ENCODE results near the gene RTN4IP1. TPM values are rescaled to one million over a fixed set of nuclear protein-coding genes. Genes with fewer than 3 reads are reported as not detected.

The RTN4IP1 gene
- polyA plus RNA-seq, 1 donor from 2014 or later: 8.5 TPM

GRCh38 chr6:106618324-106618723 lies 11.0 kb downstream of the RTN4IP1 start:
- H4K20me1 ChIP-seq (ENCODE audit: insufficient read depth): no peaks in the 10 kb centered on the region
- no peak overlapping the region for H3K4me2 ChIP-seq (ENCODE audit: low read length)
- no peaks in the 10 kb centered on the region for H3K9me2 ChIP-seq (ENCODE audit: insufficient read depth, low read length)
- no peak overlapping the region for H3K4me3 ChIP-seq (ENCODE audit: low read length)
- no peaks in the 10 kb centered on the region for H3K79me2 ChIP-seq (replicated peaks; ENCODE audit: insufficient read depth, low read length)
- no peak overlapping the region for H3K27ac ChIP-seq (ENCODE audit: low read length)
- no peaks in the 10 kb centered on the region for H3K36me3 ChIP-seq (ENCODE audit: insufficient read depth, low read length)
- no peak for TF ChIP-seq EZH2 (IDR thresholded peaks at IDR 0.05; ENCODE audit: borderline replicate concordance, insufficient read depth, low read length, poor library complexity, severe bottlenecking)
- TF ChIP-seq CTCF (IDR thresholded peaks at IDR 0.05; ENCODE audit: poor library complexity, severe bottlenecking): no peak
- no peak for TF ChIP-seq POLR2AphosphoS5 (IDR thresholded peaks at IDR 0.05)
- TF ChIP-seq MXI1 (conservative IDR thresholded peaks at IDR 0.05; ENCODE audit: poor library complexity, severe bottlenecking): no peak
- no peak for TF ChIP-seq SMC3 (conservative IDR thresholded peaks at IDR 0.05; ENCODE audit: poor library complexity)
- TF ChIP-seq TAF1 (IDR thresholded peaks at IDR 0.05; ENCODE audit: low read depth): no peak
- TF ChIP-seq REST (IDR thresholded peaks at IDR 0.05; ENCODE audit: borderline replicate concordance): no peak
- TF ChIP-seq RAD21 (conservative IDR thresholded peaks at IDR 0.05): no peak
- no peak for TF ChIP-seq EP300 (conservative IDR thresholded peaks at IDR 0.05; ENCODE audit: poor library complexity, severe bottlenecking)
- H2AFZ ChIP-seq (ENCODE audit: low read depth, low read length): no peak overlapping the region
- H3K9me3 ChIP-seq (ENCODE audit: low read length): no peaks in the 10 kb centered on the region
- H3K9ac ChIP-seq (ENCODE audit: low read length): no peak overlapping the region
- H3F3A ChIP-seq (ENCODE audit: insufficient read depth, low read length, poor library complexity, severe bottlenecking): no peaks in the 10 kb centered on the region
- no peaks in the 10 kb centered on the region for H3K27me3 ChIP-seq (ENCODE audit: insufficient read depth, low read depth, low read length)

- Histone ChIP-seq H3K27ac (ENCODE audit: low read length) (no peak overlapping the region), H4K20me1 (ENCODE audit: insufficient read depth) (no peaks in the 10 kb centered on the region), H3F3A (ENCODE audit: insufficient read depth, low read length, poor library complexity, severe bottlenecking) (no peaks in the 10 kb centered on the region), H3K4me3 (ENCODE audit: low read length) (no peak overlapping the region), H3K27me3 (ENCODE audit: insufficient read depth, low read depth, low read length) (no peaks in the 10 kb centered on the region), H3K36me3 (ENCODE audit: insufficient read depth, low read length) (no peaks in the 10 kb centered on the region), H3K79me2 (replicated peaks; ENCODE audit: insufficient read depth, low read length) (no peaks in the 10 kb centered on the region), H3K4me2 (ENCODE audit: low read length) (no peak overlapping the region), H3K9ac (ENCODE audit: low read length) (no peak overlapping the region), H3K9me2 (ENCODE audit: insufficient read depth, low read length) (no peaks in the 10 kb centered on the region), H3K9me3 (ENCODE audit: low read length) (no peaks in the 10 kb centered on the region), H2AFZ (ENCODE audit: low read depth, low read length) (no peak overlapping the region)
- no peak for TF ChIP-seq SMC3 (conservative IDR thresholded peaks at IDR 0.05; ENCODE audit: poor library complexity)
- no peak for TF ChIP-seq TAF1 (IDR thresholded peaks at IDR 0.05; ENCODE audit: low read depth)
- no peak for TF ChIP-seq EZH2 (IDR thresholded peaks at IDR 0.05; ENCODE audit: borderline replicate concordance, insufficient read depth, low read length, poor library complexity, severe bottlenecking)
- no peak for TF ChIP-seq MXI1 (conservative IDR thresholded peaks at IDR 0.05; ENCODE audit: poor library complexity, severe bottlenecking)
- TF ChIP-seq CTCF (IDR thresholded peaks at IDR 0.05; ENCODE audit: poor library complexity, severe bottlenecking): no peak
- TF ChIP-seq EP300 (conservative IDR thresholded peaks at IDR 0.05; ENCODE audit: poor library complexity, severe bottlenecking): no peak
- TF ChIP-seq REST (IDR thresholded peaks at IDR 0.05; ENCODE audit: borderline replicate concordance): no peak
Measured at GRCh38 chr6:106617857-106618256, 11.4 kb downstream of the RTN4IP1 start.
